22Rv1 (cell line): ENCODE data around the gene SLC46A3.

ENCODE experiments used
- CTCF ChIP-seq: fragments of 450-650 bp; IDR thresholded peaks from 2 replicates; pipeline ENCODE4 v1.5.1; 2017; ENCODE audit warnings: mild to moderate bottlenecking
- ZFX ChIP-seq: fragments of 450-650 bp; IDR thresholded peaks from 2 replicates; pipeline ENCODE4 v1.6.1; 2017; ENCODE audit warnings: antibody characterized with exemption, borderline replicate concordance

GRCh38 chr13:28729541-28729940, 10.8 kb upstream of the SLC46A3 start:
- no peak for TF ChIP-seq CTCF
- TF ChIP-seq ZFX: no peak
